Fibroblast of skin of left biceps (primary cell): ENCODE data around the gene CCDC85B.
"Not testable (repeated sequence)": the region's sequence is repeated elsewhere in the genome, so short reads cannot be mapped to it uniquely, and the experiment has no call there.

Experiments used
- DNase-seq, 2 experiments: peaks; one replicate each; pipeline ENCODE4 v3.0.0-alpha.2; 2013; ENCODE audit warnings: low read depth in 2 of 2

CCDC85B gene

GRCh38 chr11:65890324-65891218 is at the start of gene CCDC85B:
TSS of gene CCDC85B (plus strand) at chr11:65890673. CDS start at chr11:65890784, 111 bp downstream.
- DNase-seq = peak; percentile 84 to 88

- DNase-seq = no peak
Measured at GRCh38 chr11:65842144-65842543, 48.3 kb upstream of the CCDC85B start.

- DNase-seq = no peak
Measured at GRCh38 chr11:65843811-65844210, 46.7 kb upstream of the CCDC85B start.

GRCh38 chr11:65844231-65844872 is 46.1 kb upstream of the CCDC85B start:
- no peak for DNase-seq

GRCh38 chr11:65847746-65848145 is 42.7 kb upstream of the CCDC85B start:
- no peak for DNase-seq

- not testable (repeated sequence) for DNase-seq
Measured at GRCh38 chr11:65848693-65849092, 41.8 kb upstream of the CCDC85B start.

GRCh38 chr11:65849366-65849765 is 41.1 kb upstream of the CCDC85B start:
- DNase-seq = no peak

GRCh38 chr11:65849771-65850216 is 40.7 kb upstream of the CCDC85B start:
- no peak for DNase-seq

GRCh38 chr11:65850217-65851082 is 40.0 kb upstream of the CCDC85B start:
- DNase-seq = no peak

- no peak for DNase-seq
Measured at GRCh38 chr11:65851083-65851579, 39.3 kb upstream of the CCDC85B start.

- DNase-seq = no peak
Measured at GRCh38 chr11:65851811-65852507, 38.5 kb upstream of the CCDC85B start.

- no peak for DNase-seq
Measured at GRCh38 chr11:65852508-65853245, 37.8 kb upstream of the CCDC85B start.

GRCh38 chr11:65853246-65853979 is 37.1 kb upstream of the CCDC85B start:
- no peak for DNase-seq

- DNase-seq = no peak
Measured at GRCh38 chr11:65854161-65854592, 36.3 kb upstream of the CCDC85B start.

- DNase-seq = no peak
Measured at GRCh38 chr11:65854852-65855837, 35.3 kb upstream of the CCDC85B start.

GRCh38 chr11:65855927-65856363 is 34.5 kb upstream of the CCDC85B start:
- DNase-seq = no peak

- DNase-seq = no peak
Measured at GRCh38 chr11:65856689-65857499, 33.6 kb upstream of the CCDC85B start.

- DNase-seq = no peak
Measured at GRCh38 chr11:65857500-65857852, 33.0 kb upstream of the CCDC85B start.
